ENCODE data around the gene PPP2R2D. TPM values are rescaled to one million over a fixed set of nuclear protein-coding genes. Genes with fewer than 3 reads are reported as not detected.

PPP2R2D gene
- polyA plus RNA-seq, 1 of the 3 experiments (the other 2 are of a cell fraction), result 25.1 TPM

DNA sequence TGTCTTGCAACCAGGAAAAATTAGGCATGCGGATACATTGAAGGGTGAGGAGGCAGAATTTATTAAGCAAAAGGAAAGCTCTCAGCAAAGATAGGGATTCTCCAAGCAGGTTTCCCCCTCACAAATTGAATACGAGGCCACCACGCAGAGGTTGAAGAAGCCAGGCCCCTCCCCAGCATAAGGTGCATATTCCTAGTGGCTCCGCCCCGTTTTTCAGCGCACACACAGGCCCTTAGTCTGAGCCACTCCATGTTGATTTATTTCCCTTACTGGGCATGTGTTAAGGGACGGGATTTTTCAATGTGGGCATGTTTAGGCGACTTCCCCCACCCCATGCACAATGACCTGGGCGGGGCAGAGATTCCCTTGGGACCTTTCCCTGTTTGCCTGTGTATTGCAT, 24.9 kb downstream of the PPP2R2D start:
- Histone ChIP-seq H3K4me1 (ENCODE audit: control insufficient read depth in 1 of 2, insufficient read depth in 2 of 2, low read depth in 1 of 2, low read length in 1 of 2) (peaks cover 11% of the 10 kb centered on the region in 2 experiments; a peak in 2 of 4 replicates), H3K36me3 (replicated peaks in 1 of 2; ENCODE audit: control insufficient read depth in 1 of 2, insufficient read depth in 2 of 2, low read length in 1 of 2) (peaks cover 0 to 17% of the 10 kb centered on the region in 2 experiments), H3K9me2 (no peaks in the 10 kb centered on the region), H2AFZ (ENCODE audit: low read depth) (no peak overlapping the region), H3K9me3 (peaks cover 8% of the 10 kb centered on the region; the same call in 1 of the 2 replicates), H3K79me2 (ENCODE audit: insufficient read depth) (peaks cover 100% of the 10 kb centered on the region), H3K27me3 (ENCODE audit: insufficient read depth) (no peaks in the 10 kb centered on the region), H3K4me2 (no peak overlapping the region), H3K9ac (no peak overlapping the region), H3K4me3 (ENCODE audit: low read depth in 2 of 2, low read length in 1 of 2) (no peak overlapping the region), H3K27ac (ENCODE audit: low read depth in 2 of 2, low read length in 1 of 2) (no peak overlapping the region), H3F3A (replicated peaks; ENCODE audit: insufficient read depth) (no peaks in the 10 kb centered on the region), H4K20me1 (ENCODE audit: insufficient read depth) (peaks cover 75% of the 10 kb centered on the region)
- no peak for TF ChIP-seq NFIC (IDR thresholded peaks at IDR 0.05; ENCODE audit: borderline replicate concordance)
- no peak for TF ChIP-seq FOSL2 (IDR thresholded peaks at IDR 0.05; ENCODE audit: borderline replicate concordance, low read depth)
- TF ChIP-seq, protein P1, sequence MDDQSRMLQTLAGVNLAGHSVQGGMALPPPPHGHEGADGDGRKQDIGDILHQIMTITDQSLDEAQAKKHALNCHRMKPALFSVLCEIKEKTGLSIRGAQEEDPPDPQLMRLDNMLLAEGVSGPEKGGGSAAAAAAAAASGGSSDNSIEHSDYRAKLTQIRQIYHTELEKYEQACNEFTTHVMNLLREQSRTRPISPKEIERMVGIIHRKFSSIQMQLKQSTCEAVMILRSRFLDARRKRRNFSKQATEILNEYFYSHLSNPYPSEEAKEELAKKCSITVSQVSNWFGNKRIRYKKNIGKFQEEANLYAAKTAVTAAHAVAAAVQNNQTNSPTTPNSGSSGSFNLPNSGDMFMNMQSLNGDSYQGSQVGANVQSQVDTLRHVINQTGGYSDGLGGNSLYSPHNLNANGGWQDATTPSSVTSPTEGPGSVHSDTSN (IDR thresholded peaks at IDR 0.05), result no peak
- TF ChIP-seq MXI1 (IDR thresholded peaks at IDR 0.05; ENCODE audit: low read depth, low read length), result no peak
- no peak for TF ChIP-seq RCOR1 (IDR thresholded peaks at IDR 0.05; ENCODE audit: low read length)
- ChIA-PET POLR2A (no interaction called here), CTCF (interaction anchor here (1.3 to 1.4 kb wide), 2 partner anchors 37 to 217 kb away, joined by 3 read pairs; no protein-coding TSS in a partner anchor)
- 95% methylated on average over 8 of the region's 9 CpGs for WGBS (ENCODE audit: low lambda C conversion rate)
- DNase-seq, result no peak

DNA sequence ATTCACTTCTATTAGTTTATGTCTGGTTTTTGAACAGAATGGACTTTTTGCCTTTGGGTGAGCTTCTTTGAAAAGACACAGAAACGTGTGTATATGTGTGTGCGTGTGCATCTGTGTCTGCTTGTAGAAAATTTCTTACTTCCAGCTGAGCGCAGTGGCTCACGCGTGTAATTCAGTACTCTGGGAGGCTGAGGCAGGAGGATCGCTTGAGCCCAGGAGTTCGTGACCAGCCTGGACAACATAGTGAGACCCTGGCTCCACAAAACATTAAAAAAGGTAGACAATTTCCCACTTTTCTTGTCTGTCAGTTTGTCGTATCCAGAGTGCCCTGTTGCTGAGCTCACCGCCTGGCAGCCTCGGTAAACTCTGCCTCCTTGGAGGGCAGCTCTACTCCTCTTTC, 25.4 kb downstream of the PPP2R2D start:
- DNase-seq, result no peak
- Histone ChIP-seq H3K27ac (ENCODE audit: low read depth in 2 of 2, low read length in 1 of 2) (no peak overlapping the region), H3K36me3 (replicated peaks in 1 of 2; ENCODE audit: control insufficient read depth in 1 of 2, insufficient read depth in 2 of 2, low read length in 1 of 2) (peaks cover 0 to 17% of the 10 kb centered on the region in 2 experiments), H3K79me2 (ENCODE audit: insufficient read depth) (peaks cover 100% of the 10 kb centered on the region), H2AFZ (ENCODE audit: low read depth) (no peak overlapping the region), H3K27me3 (ENCODE audit: insufficient read depth) (no peaks in the 10 kb centered on the region), H3F3A (replicated peaks; ENCODE audit: insufficient read depth) (no peaks in the 10 kb centered on the region), H3K4me2 (no peak overlapping the region), H3K9me2 (no peaks in the 10 kb centered on the region), H3K9me3 (peaks cover 8% of the 10 kb centered on the region; the same call in 1 of the 2 replicates), H3K4me1 (ENCODE audit: control insufficient read depth in 1 of 2, insufficient read depth in 2 of 2, low read depth in 1 of 2, low read length in 1 of 2) (peaks cover 11 to 13% of the 10 kb centered on the region in 2 experiments; a peak in 2 of 4 replicates), H3K9ac (no peak overlapping the region), H4K20me1 (ENCODE audit: insufficient read depth) (peaks cover 74% of the 10 kb centered on the region), H3K4me3 (ENCODE audit: low read depth in 2 of 2, low read length in 1 of 2) (no peak overlapping the region)
- WGBS (ENCODE audit: low lambda C conversion rate), result 97% methylated on average over 10 of the region's 10 CpGs
- ChIA-PET POLR2A (no interaction called here), CTCF (interaction anchor here (1.1 to 1.4 kb wide), 2 partner anchors 17 to 216 kb away, joined by 3 read pairs; no protein-coding TSS in a partner anchor)
- TF ChIP-seq NFIC (IDR thresholded peaks at IDR 0.05; ENCODE audit: borderline replicate concordance) (no peak), POLR2AphosphoS5 (IDR thresholded peaks at IDR 0.05; ENCODE audit: low read depth, low read length) (no peak), TCF12 (IDR thresholded peaks at IDR 0.05) (no peak), SIN3A (IDR thresholded peaks at IDR 0.05; ENCODE audit: borderline replicate concordance, low read depth, low read length) (no peak), FOXJ3 (CRISPR knock-in tag; IDR thresholded peaks at IDR 0.05) (no peak), RAD21 (IDR thresholded peaks at IDR 0.05; ENCODE audit: low read length) (no peak), FOSL2 (IDR thresholded peaks at IDR 0.05; ENCODE audit: borderline replicate concordance, low read depth) (no peak), RXRA (IDR thresholded peaks at IDR 0.05; ENCODE audit: borderline replicate concordance, low read depth) (no peak), ELF1 (IDR thresholded peaks at IDR 0.05) (no peak), CHD2 (IDR thresholded peaks at IDR 0.05; ENCODE audit: low read length, partially characterized antibody) (no peak), GATA2 (CRISPR knock-in tag; IDR thresholded peaks at IDR 0.05) (no peak), TEAD4 (IDR thresholded peaks at IDR 0.05; ENCODE audit: borderline replicate concordance, insufficient read depth) (no peak), YY1 (IDR thresholded peaks at IDR 0.05; ENCODE audit: low read depth) (no peak), TAF1 (IDR thresholded peaks at IDR 0.05; ENCODE audit: borderline replicate concordance, low read depth, low read length) (no peak), NRF1 (IDR thresholded peaks at IDR 0.05; ENCODE audit: low read depth, low read length) (no peak), RCOR1 (IDR thresholded peaks at IDR 0.05; ENCODE audit: low read length) (no peak)
- TF ChIP-seq, protein P1 (IDR thresholded peaks at IDR 0.05), result no peak
- TF ChIP-seq, protein P2, sequence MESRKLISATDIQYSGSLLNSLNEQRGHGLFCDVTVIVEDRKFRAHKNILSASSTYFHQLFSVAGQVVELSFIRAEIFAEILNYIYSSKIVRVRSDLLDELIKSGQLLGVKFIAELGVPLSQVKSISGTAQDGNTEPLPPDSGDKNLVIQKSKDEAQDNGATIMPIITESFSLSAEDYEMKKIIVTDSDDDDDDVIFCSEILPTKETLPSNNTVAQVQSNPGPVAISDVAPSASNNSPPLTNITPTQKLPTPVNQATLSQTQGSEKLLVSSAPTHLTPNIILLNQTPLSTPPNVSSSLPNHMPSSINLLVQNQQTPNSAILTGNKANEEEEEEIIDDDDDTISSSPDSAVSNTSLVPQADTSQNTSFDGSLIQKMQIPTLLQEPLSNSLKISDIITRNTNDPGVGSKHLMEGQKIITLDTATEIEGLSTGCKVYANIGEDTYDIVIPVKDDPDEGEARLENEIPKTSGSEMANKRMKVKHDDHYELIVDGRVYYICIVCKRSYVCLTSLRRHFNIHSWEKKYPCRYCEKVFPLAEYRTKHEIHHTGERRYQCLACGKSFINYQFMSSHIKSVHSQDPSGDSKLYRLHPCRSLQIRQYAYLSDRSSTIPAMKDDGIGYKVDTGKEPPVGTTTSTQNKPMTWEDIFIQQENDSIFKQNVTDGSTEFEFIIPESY (IDR thresholded peaks at IDR 0.05; ENCODE audit: borderline replicate concordance, low read depth), result no peak

Data from SK-N-SH (cell line).